Large intestine (tissue), 3 donors: ENCODE results near the gene AKT1S1. TPM values are rescaled to one million over a fixed set of nuclear protein-coding genes. Genes with fewer than 3 reads are reported as not detected.
A peak's percentile ranks its signal among the peaks of the same experiment; 100 is the strongest.

ENCODE experiments used
- DNase-seq, 2 donors: peaks; one replicate each; pipeline versions ENCODE4 v3.0.0 to v3.0.0-alpha.2; 2013
- H3K27ac ChIP-seq: one replicate; pipeline ENCODE4 v1.5.1; 2013; ENCODE audit warnings: low read length
- H3K27me3 ChIP-seq: 2 replicates; pipeline ENCODE4 v1.6.1; 2013; ENCODE audit warnings: low read length; ENCODE audit not compliant: control insufficient read depth, insufficient read depth
- H3K36me3 ChIP-seq: 2 replicates; pipeline ENCODE4 v1.6.1; 2013; ENCODE audit warnings: low read length; ENCODE audit not compliant: control insufficient read depth, insufficient read depth
- H3K4me1 ChIP-seq: one replicate; pipeline ENCODE4 v1.6.1; 2013; ENCODE audit warnings: low read length; ENCODE audit not compliant: control insufficient read depth, insufficient read depth
- H3K4me3 ChIP-seq: one replicate; pipeline ENCODE4 v1.5.1; 2013; ENCODE audit warnings: low read length
- H3K9me3 ChIP-seq: one replicate; pipeline ENCODE4 v1.6.1; 2013; ENCODE audit warnings: mild to moderate bottlenecking, low read depth, low read length, moderate library complexity; ENCODE audit not compliant: control insufficient read depth
- WGBS: methylation state at CpG from one replicate; pipeline ENCODE4 v1.1.5; 2013; ENCODE audit warnings: low lambda C conversion rate; ENCODE audit not compliant: insufficient coverage; 5-methylcytosine and 5-hydroxymethylcytosine counted together
- polyA plus RNA-seq: library from polyadenylated mRNA; unstranded; fragments of 120-200 nt; gene quantifications from one replicate; pipeline ENCODE4 v1.2.1, GENCODE V29; 2013

The AKT1S1 gene
- polyA plus RNA-seq, 1 donor: 38.5 TPM

DNA sequence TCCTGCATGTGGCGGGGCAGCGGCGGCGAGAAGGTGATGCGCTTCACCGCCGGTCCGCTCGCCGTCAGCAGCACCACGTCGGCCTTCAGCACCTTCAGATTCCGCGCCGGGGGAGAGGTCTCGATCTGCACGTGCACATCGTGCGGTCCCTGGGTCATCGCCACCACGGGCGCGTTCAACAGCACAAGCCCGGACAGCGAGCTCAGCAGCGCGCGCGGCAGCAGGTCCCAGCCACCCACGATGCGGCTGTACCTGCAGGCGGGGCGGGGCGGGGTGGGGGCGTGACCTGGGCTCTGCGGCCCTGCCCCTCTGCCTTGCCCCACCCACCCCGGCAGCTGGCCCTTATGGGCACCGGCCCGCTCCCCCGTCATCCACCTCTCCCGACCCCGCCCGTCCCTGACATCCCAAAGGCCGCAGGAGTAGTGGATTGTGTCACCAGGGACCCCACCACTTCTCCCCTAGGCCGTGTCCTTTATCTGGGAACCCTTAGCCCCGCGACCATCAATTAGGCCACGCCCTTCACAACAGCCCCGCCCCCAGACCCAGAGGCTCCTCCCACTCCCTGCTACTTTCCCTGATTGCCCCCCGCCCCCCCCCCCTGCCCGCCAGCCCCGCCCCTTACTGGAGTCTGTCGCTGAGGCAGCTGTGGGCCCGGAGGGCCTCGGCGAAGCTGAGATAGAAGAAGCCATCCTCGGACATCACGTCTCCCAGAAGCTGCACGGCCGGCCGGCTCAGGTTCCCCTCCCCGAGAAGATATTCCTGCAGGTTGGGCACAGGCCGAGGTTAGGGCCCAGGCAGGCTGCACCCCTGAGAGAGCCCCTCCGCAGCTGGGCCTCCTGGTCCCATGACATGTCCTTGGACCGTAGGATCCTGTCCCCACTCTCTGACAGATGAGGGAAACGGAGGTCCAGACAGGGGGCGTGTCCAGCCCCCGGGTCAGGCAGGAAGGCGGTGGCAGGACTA, 13.5 kb upstream of the AKT1S1 start:
- H3K36me3 ChIP-seq: peaks cover 6% of the 10 kb centered on the region
- H3K27me3 ChIP-seq: peaks cover 19% of the 10 kb centered on the region
- H3K4me1 ChIP-seq: peaks cover 6% of the 10 kb centered on the region
- no peak for DNase-seq
- peak overlapping the region; percentile 11 for H3K4me3 ChIP-seq
- H3K9me3 ChIP-seq: peaks cover 11% of the 10 kb centered on the region
- WGBS: no CpG with 5 or more reads among the region's 69 CpGs
- H3K27ac ChIP-seq: no peak overlapping the region

DNA sequence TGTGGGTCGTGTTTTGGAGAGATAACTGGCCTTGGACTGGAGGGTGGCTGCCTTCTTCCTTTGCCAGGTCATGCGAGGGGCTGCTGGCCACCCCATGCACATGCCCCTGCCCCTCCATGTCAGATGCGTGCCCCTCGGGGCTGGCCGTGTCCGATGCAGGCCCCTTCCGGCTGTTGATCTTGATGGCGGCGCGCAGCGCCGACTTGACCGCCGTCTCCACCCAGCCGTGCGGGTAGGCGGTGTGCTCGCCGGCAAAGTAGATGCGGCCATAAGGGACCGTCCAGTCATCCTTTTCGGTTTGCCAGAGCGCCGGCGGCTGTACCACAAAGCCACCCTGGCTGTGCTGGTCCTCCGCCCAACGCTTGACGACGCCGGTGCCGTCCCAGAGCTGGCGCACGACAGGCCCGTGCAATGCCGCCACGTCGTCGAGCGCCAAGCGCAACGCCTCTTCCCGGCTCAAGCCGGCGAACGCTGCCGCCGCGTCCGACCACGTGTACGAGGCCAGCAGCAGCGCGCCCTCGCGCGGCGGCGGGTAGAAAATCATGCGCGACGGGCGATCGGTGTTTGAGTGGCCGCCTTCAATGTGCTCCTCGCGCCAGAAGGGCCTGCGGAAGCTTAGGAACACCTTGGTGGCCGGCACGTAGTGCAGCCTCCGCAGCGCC, 12.7 kb upstream of the AKT1S1 start:
- peak; percentile 80 to 83 for DNase-seq
- Histone ChIP-seq H3K27ac (no peak overlapping the region), H3K36me3 (peaks cover 11% of the 10 kb centered on the region), H3K4me3 (peak overlapping the region; percentile 11), H3K27me3 (peaks cover 19% of the 10 kb centered on the region), H3K4me1 (peaks cover 6% of the 10 kb centered on the region), H3K9me3 (peaks cover 11% of the 10 kb centered on the region)
- WGBS: no CpG with 5 or more reads among the region's 71 CpGs

DNA sequence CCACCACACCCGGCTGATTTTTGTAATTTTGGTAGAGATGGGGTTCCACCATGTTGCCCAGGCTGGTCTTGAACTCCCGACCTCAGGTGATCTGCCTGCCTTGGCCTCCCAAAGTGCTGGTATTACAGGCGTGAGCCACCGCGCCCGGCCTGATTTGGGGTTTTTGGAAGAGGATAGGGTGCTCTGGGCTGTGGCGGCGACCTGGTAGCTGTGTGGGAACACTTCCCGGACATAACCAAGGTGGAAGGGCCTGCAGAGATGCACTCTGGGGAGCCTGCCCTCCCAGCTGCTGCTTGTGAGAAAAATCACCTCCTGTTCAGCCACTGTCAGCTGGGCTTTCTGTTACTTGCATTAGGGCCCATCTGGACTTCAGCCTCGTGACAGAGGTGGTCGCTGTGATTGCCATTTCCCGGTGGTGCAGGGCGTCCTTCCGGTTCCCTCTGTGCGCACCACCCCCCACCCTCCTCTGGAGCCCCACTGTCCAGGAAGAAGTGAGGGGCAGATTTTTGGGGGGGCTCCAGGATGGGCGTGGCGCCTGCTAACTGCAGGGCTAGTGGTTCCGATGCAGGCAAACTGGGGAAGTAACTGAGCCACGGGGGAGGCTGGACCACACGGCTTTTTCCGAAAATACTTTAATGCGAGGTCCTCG, 12.0 kb upstream of the AKT1S1 start:
- no peak for DNase-seq
- peaks cover 6% of the 10 kb centered on the region for H3K4me1 ChIP-seq
- H3K4me3 ChIP-seq: no peak overlapping the region
- H3K27me3 ChIP-seq: peaks cover 19% of the 10 kb centered on the region
- H3K27ac ChIP-seq: no peak overlapping the region
- peaks cover 11% of the 10 kb centered on the region for H3K9me3 ChIP-seq
- no CpG with 5 or more reads among the region's 23 CpGs for WGBS
- H3K36me3 ChIP-seq: peaks cover 18% of the 10 kb centered on the region

DNA sequence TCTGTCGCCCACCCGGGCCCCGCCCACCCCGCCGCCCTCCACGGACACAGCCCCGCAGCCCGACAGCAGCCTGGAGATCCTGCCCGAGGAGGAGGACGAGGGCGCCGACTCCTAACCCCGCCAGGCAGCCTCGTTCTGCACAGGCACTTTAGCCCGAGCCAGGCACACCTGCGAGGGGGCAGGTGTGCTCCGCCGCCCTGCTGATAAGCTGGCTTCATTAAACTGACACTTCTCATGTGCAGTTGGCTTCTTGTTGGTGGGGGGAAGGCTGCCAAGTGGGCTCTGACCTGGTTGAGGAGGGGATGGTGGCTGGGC, 11.3 kb upstream of the AKT1S1 start:
- peaks cover 11% of the 10 kb centered on the region for H3K9me3 ChIP-seq
- H3K27ac ChIP-seq: no peak overlapping the region
- H3K27me3 ChIP-seq: peaks cover 19% of the 10 kb centered on the region
- H3K4me3 ChIP-seq: no peak overlapping the region
- peaks cover 6% of the 10 kb centered on the region for H3K4me1 ChIP-seq
- H3K36me3 ChIP-seq: peaks cover 25% of the 10 kb centered on the region
- DNase-seq: no peak
- no CpG with 5 or more reads among the region's 18 CpGs for WGBS

DNA sequence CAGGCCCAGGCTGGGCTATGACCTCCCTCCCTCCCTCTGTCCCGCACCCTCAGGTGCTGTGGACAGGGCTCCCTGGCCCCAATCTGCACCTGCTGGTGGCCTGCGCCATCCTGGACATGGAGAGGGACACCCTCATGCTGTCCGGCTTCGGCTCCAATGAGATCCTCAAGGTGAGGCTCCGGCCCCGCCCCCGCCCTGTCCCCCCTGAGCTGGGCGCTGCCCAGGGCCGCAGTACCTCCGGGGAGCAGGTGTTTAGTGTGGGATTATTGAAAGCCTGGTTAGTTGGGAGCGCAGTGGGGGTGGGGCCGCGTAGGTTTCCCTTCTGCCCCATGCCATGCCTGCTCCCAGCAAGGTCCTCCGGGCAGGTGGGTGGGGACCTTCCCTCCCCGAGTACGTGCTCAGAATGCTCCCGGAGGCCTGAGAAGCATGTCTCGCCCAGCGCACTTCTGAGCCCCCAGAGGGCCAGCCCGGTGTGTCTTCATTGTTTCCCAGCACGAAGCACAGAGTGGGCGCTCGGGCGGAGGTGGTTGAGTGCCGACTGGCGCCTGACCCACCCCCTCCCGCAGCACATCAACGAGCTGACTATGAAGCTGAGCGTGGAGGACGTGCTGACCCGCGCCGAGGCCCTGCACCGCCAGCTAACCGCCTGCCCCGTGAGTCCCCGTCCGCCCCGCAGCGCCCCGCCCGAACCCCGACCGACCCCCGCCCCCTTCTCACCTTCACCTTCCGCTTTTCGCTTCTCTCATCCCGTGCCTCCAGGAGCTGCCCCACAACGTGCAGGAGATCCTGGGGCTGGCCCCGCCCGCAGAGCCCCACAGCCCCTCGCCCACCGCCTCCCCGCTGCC, 10.7 kb upstream of the AKT1S1 start:
- H3K36me3 ChIP-seq: peaks cover 30% of the 10 kb centered on the region
- H3K9me3 ChIP-seq: peaks cover 12% of the 10 kb centered on the region
- peaks cover 6% of the 10 kb centered on the region for H3K4me1 ChIP-seq
- H3K4me3 ChIP-seq: no peak overlapping the region
- H3K27ac ChIP-seq: no peak overlapping the region
- no CpG with 5 or more reads among the region's 54 CpGs for WGBS
- peaks cover 19% of the 10 kb centered on the region for H3K27me3 ChIP-seq
- no peak for DNase-seq

DNA sequence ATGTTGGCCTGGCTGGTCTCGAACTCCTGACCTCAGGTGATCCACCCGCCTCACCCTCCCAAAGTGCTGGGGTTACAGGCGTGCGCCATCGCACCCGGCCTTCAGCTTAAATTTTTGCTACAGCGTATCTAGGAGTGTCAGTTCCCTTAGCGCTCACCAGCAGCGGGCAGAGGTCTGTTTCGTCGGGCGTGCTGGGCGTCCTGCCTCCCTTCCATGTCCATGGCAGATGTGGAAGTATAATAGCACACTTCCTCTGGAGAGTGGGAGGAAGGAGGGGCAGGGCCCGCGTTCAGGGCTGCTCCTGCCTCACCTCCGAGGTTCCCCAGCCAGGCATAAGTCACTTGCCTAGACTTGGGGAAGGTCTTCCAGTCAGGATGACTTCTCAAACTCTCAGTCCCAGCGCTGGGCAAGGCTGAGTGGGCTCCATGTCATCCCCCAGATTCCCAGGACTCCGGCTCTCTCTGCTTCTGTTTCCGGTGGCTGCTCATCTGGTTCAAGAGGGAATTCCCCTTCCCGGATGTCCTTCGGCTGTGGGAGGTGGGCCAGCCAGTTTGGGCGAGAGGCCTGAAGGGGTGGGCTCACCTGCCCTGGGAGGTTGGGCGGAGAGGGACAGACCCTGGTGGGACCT, 10.0 kb upstream of the AKT1S1 start:
- Histone ChIP-seq H3K4me3 (no peak overlapping the region), H3K4me1 (peaks cover 6% of the 10 kb centered on the region), H3K36me3 (peaks cover 38% of the 10 kb centered on the region), H3K27me3 (peaks cover 19% of the 10 kb centered on the region), H3K27ac (no peak overlapping the region), H3K9me3 (peaks cover 16% of the 10 kb centered on the region)
- DNase-seq: no peak
- no CpG with 5 or more reads among the region's 23 CpGs for WGBS

DNA sequence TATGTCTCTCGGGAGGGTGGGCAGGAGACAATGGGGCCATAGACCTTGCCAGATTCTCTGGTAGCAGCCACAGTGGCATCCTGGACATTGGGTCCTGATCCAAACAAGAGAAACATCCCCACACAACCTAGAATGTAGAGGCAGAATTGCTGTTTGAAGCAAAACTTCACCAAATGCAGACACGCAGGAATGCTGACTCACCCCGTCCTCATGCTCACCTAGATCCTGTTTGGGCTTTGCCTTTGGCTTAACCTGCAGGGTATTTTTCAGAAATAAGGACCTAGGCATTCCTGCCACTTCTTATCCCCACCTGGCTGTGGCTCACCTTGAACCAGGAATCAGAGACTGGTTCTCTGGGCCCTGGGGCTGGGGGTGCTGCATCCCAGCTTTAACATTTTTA, 7.6 kb upstream of the AKT1S1 start:
- peaks cover 59% of the 10 kb centered on the region for H3K36me3 ChIP-seq
- H3K27me3 ChIP-seq: peaks cover 5% of the 10 kb centered on the region
- H3K27ac ChIP-seq: no peak overlapping the region
- no peaks in the 10 kb centered on the region for H3K4me1 ChIP-seq
- H3K9me3 ChIP-seq: peaks cover 14% of the 10 kb centered on the region
- no CpG with 5 or more reads among the region's 3 CpGs for WGBS
- no peak overlapping the region for H3K4me3 ChIP-seq
- no peak for DNase-seq

DNA sequence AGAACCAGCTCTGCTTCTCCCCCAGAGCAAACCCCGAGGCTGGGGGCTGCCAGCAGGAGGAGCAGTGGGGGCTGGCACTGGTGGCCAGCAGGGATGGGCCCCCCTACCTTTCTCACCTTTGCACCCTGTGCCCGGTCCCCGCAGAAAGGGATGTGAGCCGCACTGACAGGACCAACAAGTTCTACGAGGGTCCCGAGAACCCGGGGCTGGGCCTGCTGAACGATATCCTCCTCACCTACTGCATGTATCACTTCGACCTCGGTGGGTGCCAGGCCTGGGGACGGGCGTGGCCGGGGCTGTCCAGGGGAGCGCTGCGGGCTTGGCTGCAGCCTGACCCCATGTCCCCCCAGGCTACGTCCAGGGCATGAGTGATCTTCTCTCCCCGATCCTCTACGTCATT, 7.0 kb upstream of the AKT1S1 start:
- no CpG with 5 or more reads among the region's 18 CpGs for WGBS
- H3K4me1 ChIP-seq: no peaks in the 10 kb centered on the region

DNA sequence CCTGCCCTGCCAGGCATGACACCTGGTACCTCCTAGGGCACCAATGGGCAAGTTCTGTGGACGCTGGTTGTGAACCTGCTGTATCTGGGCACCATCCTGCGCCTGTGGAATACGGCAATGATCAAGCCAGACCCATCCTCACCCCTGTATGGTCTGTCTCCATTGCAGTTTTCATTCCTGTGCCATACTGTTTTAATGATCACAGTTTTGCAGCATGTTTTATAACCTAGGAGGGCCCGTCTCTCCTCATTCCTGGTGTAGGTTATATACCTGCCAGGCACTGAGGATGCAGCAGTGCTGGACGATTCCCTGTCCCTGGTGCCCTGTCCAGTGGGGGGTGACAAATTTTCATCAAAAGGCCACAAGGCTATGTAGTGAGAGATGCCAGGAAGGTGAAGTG, 5.9 kb upstream of the AKT1S1 start:
- Histone ChIP-seq H3K4me3 (no peak overlapping the region), H3K4me1 (peaks cover 8% of the 10 kb centered on the region), H3K27me3 (no peaks in the 10 kb centered on the region), H3K9me3 (peaks cover 8% of the 10 kb centered on the region), H3K36me3 (peaks cover 64% of the 10 kb centered on the region), H3K27ac (no peak overlapping the region)
- no peak for DNase-seq
- 100% methylated on average over 1 of the region's 5 CpGs for WGBS

More for the DNA sequence above, 7.0 kb upstream of the AKT1S1 start:
- Histone ChIP-seq H3K27me3 (no peaks in the 10 kb centered on the region), H3K4me3 (no peak overlapping the region), H3K36me3 (peaks cover 64% of the 10 kb centered on the region), H3K27ac (no peak overlapping the region), H3K9me3 (peaks cover 8% of the 10 kb centered on the region)
- no peak for DNase-seq
